T-cell (primary cell): ENCODE results near the gene TSC22D1. TPM values are rescaled to one million over a fixed set of nuclear protein-coding genes. Genes with fewer than 3 reads are reported as not detected.

Experiments used
- ATAC-seq, 4 experiments: fragments of 200-7000 bp in 3 of 4; fragments of 150-1000 bp in 1 of 4; cut with Tn5 transposase; replicated peaks in 1 of 4; 1 replicate in 3 of 4; 2 replicates in 1 of 4; pipeline ENCODE4 v1.10.0; 2021; ENCODE audit warnings: moderate library complexity in 3 of 4, mild to moderate bottlenecking in 2 of 4, moderate number of reproducible peaks in 1 of 4
- CTCF ChIA-PET, 2 donors: fragments of 300-600 bp; sonication (Branson Sonifier 250); formaldehyde crosslinking; loops; one replicate each; lab custom pipeline; 2022; ENCODE audit warnings: antibody characterized with exemption in 2 of 2; lab: Charles Lee
- POLR2A ChIA-PET, 2 donors: fragments of 300-600 bp; sonication (Branson Sonifier 250); formaldehyde crosslinking; loops; one replicate each; lab custom pipeline; 2022; ENCODE audit warnings: antibody characterized with exemption in 2 of 2; lab: Charles Lee
- DNase-seq, 35 experiments: peaks; one replicate each; pipeline versions ENCODE4 v3.0.0 to v3.0.0-alpha.2; 2013 to 2023
- H3K27ac ChIP-seq: one replicate; pipeline ENCODE4 v1.5.1; 2013; ENCODE audit warnings: low read length
- H3K27me3 ChIP-seq, 2 experiments: replicated peaks in 1 of 2; 1 replicate in 1 of 2; 2 replicates in 1 of 2; pipeline versions ENCODE4 v1.6.1 to v1.7.0; 2013; ENCODE audit warnings: low read length in 1 of 2, mixed read lengths in 1 of 2; ENCODE audit not compliant: control insufficient read depth in 2 of 2, insufficient read depth in 2 of 2; ENCODE audit errors: extremely low read depth in 1 of 2
- H3K36me3 ChIP-seq, 2 donors: 1 replicate in 1 of 2; 2 replicates in 1 of 2; pipeline versions ENCODE4 v1.6.1 to v1.7.0; 2013; ENCODE audit warnings: low read length in 1 of 2; ENCODE audit not compliant: control insufficient read depth in 2 of 2, insufficient read depth in 1 of 2; ENCODE audit errors: extremely low read depth in 1 of 2
- H3K4me1 ChIP-seq, 2 experiments: 1 replicate in 1 of 2; 2 replicates in 1 of 2; pipeline versions ENCODE4 v1.6.1 to v1.7.0; 2013; ENCODE audit warnings: low read length in 2 of 2, mixed read lengths in 1 of 2; ENCODE audit not compliant: insufficient read depth in 2 of 2, control insufficient read depth in 1 of 2; ENCODE audit errors: extremely low read depth in 1 of 2
- H3K4me3 ChIP-seq, 2 donors: 1 replicate in 1 of 2; 2 replicates in 1 of 2; pipeline versions ENCODE4 v1.5.1 to v1.7.0; 2013; ENCODE audit warnings: mild to moderate bottlenecking in 2 of 2, low read length in 1 of 2, moderate library complexity in 1 of 2; ENCODE audit not compliant: control insufficient read depth in 1 of 2; ENCODE audit errors: extremely low read depth in 1 of 2
- H3K9me3 ChIP-seq: 2 replicates; pipeline ENCODE4 v1.7.0; 2013
- H3K27ac Mint-ChIP-seq, 2 donors: one replicate each; pipeline ENCODE4 v1.8.0; 2020 to 2021; ENCODE audit warnings: mild to moderate bottlenecking in 2 of 2, mixed read lengths in 2 of 2
- H3K27me3 Mint-ChIP-seq, 2 donors: one replicate each; pipeline ENCODE4 v1.8.0; 2021 to 2022; ENCODE audit warnings: mixed read lengths in 2 of 2
- H3K36me3 Mint-ChIP-seq: one replicate; pipeline ENCODE4 v1.8.0; 2021; ENCODE audit warnings: mixed read lengths
- H3K4me1 Mint-ChIP-seq, 3 donors: one replicate each; pipeline ENCODE4 v1.8.0; 2020 to 2022; ENCODE audit warnings: mixed read lengths in 3 of 3, mild to moderate bottlenecking in 1 of 3
- H3K4me3 Mint-ChIP-seq, 3 donors: one replicate each; pipeline ENCODE4 v1.8.0; 2020 to 2022; ENCODE audit warnings: mild to moderate bottlenecking in 3 of 3, mixed read lengths in 3 of 3, moderate library complexity in 3 of 3
- H3K9me3 Mint-ChIP-seq, 3 donors: one replicate each; pipeline ENCODE4 v1.8.0; 2020 to 2022; ENCODE audit warnings: mixed read lengths in 3 of 3
- WGBS: methylation state at CpG from one replicate; pipeline ENCODE4 v1.1.5; 2013; ENCODE audit warnings: missing lambda C conversion rate; ENCODE audit not compliant: insufficient coverage; 5-methylcytosine and 5-hydroxymethylcytosine counted together
- total RNA-seq, 35 experiments: library from RNA in 6 of 35; stranded (reverse) in 6 of 35; fragments of 120-200 nt in 1 of 35; gene quantifications; one replicate each; pipeline versions ENCODE4 v1.2.1 to v1.2.4 and lab custom pipeline; 2013 to 2026

TSC22D1 gene
- total RNA-seq, 5 donors from 2014 or later (not counting 1 experiment from before 2014, with no cell fraction given) = 32.5 to 40.4 (median 36.4) TPM

- no peaks in the 10 kb centered on the region for H3K27me3 Mint-ChIP-seq
- H3K4me1 Mint-ChIP-seq = peaks cover 39 to 46% (median 45%) of the 10 kb centered on the region in 3 donors
- peak overlapping the region; percentile 75 to 92 for H3K4me3 ChIP-seq
- H3K27ac Mint-ChIP-seq = peak overlapping the region; percentile 94 to 97
- POLR2A ChIA-PET = no interaction called here
- no peaks in the 10 kb centered on the region for H3K9me3 Mint-ChIP-seq
- no peaks in the 10 kb centered on the region for H3K36me3 Mint-ChIP-seq
- no peaks in the 10 kb centered on the region for H3K27me3 ChIP-seq
- ATAC-seq (peak; percentile 18 to 27 (median 25)), DNase-seq (peak in 22 of 35 experiments; percentile 6 to 66 (median 28))
- peaks cover 8 to 34% of the 10 kb centered on the region in 2 experiments for H3K4me1 ChIP-seq
- under 1% methylated on average over 97 of the region's 111 CpGs for WGBS
- H3K4me3 Mint-ChIP-seq = peak overlapping the region; percentile 97 to 98 (median 98)
- H3K27ac ChIP-seq = peak overlapping the region; percentile 91
- no peaks in the 10 kb centered on the region for H3K9me3 ChIP-seq
- CTCF ChIA-PET = no interaction called here
- H3K36me3 ChIP-seq = no peaks in the 10 kb centered on the region
Measured at GRCh38 chr13:44576351-44577235, 463 bp upstream of the TSC22D1 start.

DNA sequence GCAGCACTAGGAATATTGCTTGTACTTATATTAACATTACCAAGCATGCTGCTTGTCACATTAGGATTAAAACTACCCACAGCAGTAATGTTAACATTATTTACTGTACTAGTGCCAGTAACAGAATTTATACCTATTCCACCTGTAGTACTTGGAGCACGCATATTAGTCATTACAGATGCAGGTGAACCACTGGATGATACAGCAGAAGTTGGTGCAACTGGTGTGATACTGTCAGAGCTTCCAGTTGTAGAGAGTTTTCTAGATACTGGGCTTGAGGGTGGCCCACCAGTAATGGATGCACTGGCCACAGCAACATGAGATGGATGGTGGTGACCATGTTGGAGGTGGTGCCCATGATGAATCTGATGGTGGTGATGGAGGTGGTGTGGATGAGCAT is 1.1 kb downstream of the TSC22D1 start:
- Mint-ChIP-seq H3K4me1 (peaks cover 39 to 54% (median 52%) of the 10 kb centered on the region in 3 donors), H3K27me3 (no peaks in the 10 kb centered on the region), H3K4me3 (peak overlapping the region; percentile 97 to 98 (median 98))

DNA sequence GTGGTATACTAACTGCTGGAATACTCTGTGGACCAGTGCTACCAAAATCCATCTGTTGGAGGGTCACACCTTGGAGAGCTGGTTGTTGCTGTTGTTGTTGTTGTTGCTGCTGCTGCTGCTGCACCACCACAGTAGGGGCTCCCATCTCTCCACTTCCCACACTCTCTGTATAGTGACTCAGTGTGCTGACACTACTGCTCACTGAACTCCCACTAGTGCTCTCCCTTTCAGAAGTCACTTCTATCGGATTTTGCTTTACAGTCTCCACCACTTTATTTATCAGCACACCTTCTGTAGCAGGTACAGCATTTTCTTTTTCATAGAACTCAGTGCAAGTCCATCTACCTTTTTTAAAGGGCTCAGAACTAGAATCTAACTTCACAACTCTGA is 1.7 kb downstream of the TSC22D1 start:
- Histone ChIP-seq H3K9me3 (no peaks in the 10 kb centered on the region), H3K4me1 (peaks cover 8 to 34% of the 10 kb centered on the region in 2 experiments), H3K27ac (no peak overlapping the region), H3K27me3 (no peaks in the 10 kb centered on the region), H3K36me3 (no peaks in the 10 kb centered on the region), H3K4me3 (no peak overlapping the region)
- Mint-ChIP-seq H3K27ac (peak overlapping the region in 1 of 2 donors; percentile 94), H3K9me3 (no peaks in the 10 kb centered on the region), H3K4me3 (peak overlapping the region; percentile 21 to 98 (median 22)), H3K4me1 (peaks cover 39 to 59% (median 57%) of the 10 kb centered on the region in 3 donors), H3K36me3 (no peaks in the 10 kb centered on the region), H3K27me3 (no peaks in the 10 kb centered on the region)
- POLR2A ChIA-PET = interaction anchor here in 1 of 2 donors (0.6 kb wide), 2 partner anchors 126 to 134 kb away, joined by 3 to 4 read pairs; no protein-coding TSS in a partner anchor
- CTCF ChIA-PET = interaction anchor here in 1 of 2 donors (0.7 to 1.0 kb wide), 3 partner anchors 32 to 666 kb away, joined by 3 read pairs; no protein-coding TSS in a partner anchor
- no peak for DNase-seq
- no peak for ATAC-seq
- WGBS = 40% methylated on average over 1 of the region's 1 CpG

More for the DNA sequence above, 1.1 kb downstream of the TSC22D1 start:
- no peaks in the 10 kb centered on the region for H3K36me3 ChIP-seq
- no peak for DNase-seq
- Mint-ChIP-seq H3K27ac (peak overlapping the region; percentile 94 to 97), H3K9me3 (no peaks in the 10 kb centered on the region), H3K36me3 (no peaks in the 10 kb centered on the region)
- POLR2A ChIA-PET = interaction anchor here in 1 of 2 donors (0.6 kb wide), 1 partner anchor 134 kb away, joined by 3 read pairs; no protein-coding TSS in a partner anchor
- peak overlapping the region; percentile 51 for H3K27ac ChIP-seq
- 100% methylated on average over 1 of the region's 1 CpG for WGBS
- no peaks in the 10 kb centered on the region for H3K9me3 ChIP-seq
- peaks cover 8 to 34% of the 10 kb centered on the region in 2 experiments for H3K4me1 ChIP-seq
- CTCF ChIA-PET = interaction anchor here in 1 of 2 donors (0.6 to 0.7 kb wide), 2 partner anchors 9 to 86 kb away, joined by 3 to 6 read pairs; no protein-coding TSS in a partner anchor
- no peak for ATAC-seq
- no peaks in the 10 kb centered on the region for H3K27me3 ChIP-seq
- H3K4me3 ChIP-seq = peak overlapping the region; percentile 75 to 92

GRCh38 chr13:44573790-44574465 is 2.2 kb downstream of the TSC22D1 start:
- Histone ChIP-seq H3K9me3 (no peaks in the 10 kb centered on the region), H3K27me3 (no peaks in the 10 kb centered on the region), H3K4me3 (no peak overlapping the region), H3K4me1 (peaks cover 8 to 34% of the 10 kb centered on the region in 2 experiments), H3K27ac (no peak overlapping the region), H3K36me3 (no peaks in the 10 kb centered on the region)
- Mint-ChIP-seq H3K36me3 (no peaks in the 10 kb centered on the region), H3K4me1 (peaks cover 43 to 62% (median 61%) of the 10 kb centered on the region in 3 donors), H3K27me3 (no peaks in the 10 kb centered on the region), H3K9me3 (no peaks in the 10 kb centered on the region), H3K27ac (peak overlapping the region in 1 of 2 donors; percentile 94), H3K4me3 (no peak overlapping the region)
- DNase-seq (peak in 1 of 35 experiments; percentile 28), ATAC-seq (no peak)
- ChIA-PET CTCF (interaction anchor here in 1 of 2 donors (0.7 to 1.0 kb wide), 3 partner anchors 31 to 666 kb away, joined by 3 read pairs; no protein-coding TSS in a partner anchor), POLR2A (interaction anchor here in 1 of 2 donors (0.5 to 0.6 kb wide), 3 partner anchors 126 to 1689 kb away, joined by 3 to 4 read pairs (median 3); no protein-coding TSS in a partner anchor)
- WGBS = 98% methylated on average over 3 of the region's 4 CpGs

DNA sequence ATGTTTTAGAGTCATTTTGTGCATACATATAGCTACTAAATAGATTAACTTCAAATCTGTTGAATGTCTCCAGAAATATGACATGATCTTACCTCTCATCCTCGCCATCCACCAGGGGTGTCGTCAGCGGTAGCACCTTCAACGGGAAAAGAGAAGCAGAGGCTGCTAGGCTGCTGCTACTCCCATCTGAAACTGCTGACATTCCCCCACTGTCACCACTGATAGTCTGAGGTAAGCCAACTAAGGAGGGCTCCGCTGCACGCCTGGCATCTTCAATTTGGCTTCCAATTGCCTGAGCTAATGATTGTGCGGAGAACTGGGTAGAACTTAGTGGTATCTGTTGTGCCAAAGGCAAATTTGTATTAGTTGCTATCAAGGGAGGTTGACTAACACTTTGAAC is 3.1 kb downstream of the TSC22D1 start:
- Histone ChIP-seq H3K27ac (no peak overlapping the region), H3K4me3 (no peak overlapping the region), H3K27me3 (no peaks in the 10 kb centered on the region), H3K9me3 (no peaks in the 10 kb centered on the region), H3K4me1 (peaks cover 6 to 32% of the 10 kb centered on the region in 2 experiments), H3K36me3 (no peaks in the 10 kb centered on the region)
- Mint-ChIP-seq H3K4me1 (peaks cover 52 to 65% (median 65%) of the 10 kb centered on the region in 3 donors), H3K36me3 (no peaks in the 10 kb centered on the region), H3K27ac (no peak overlapping the region), H3K9me3 (no peaks in the 10 kb centered on the region), H3K4me3 (peak overlapping the region in 1 of 3 donors; percentile 42), H3K27me3 (no peaks in the 10 kb centered on the region)
- no peak for ATAC-seq
- CTCF ChIA-PET = no interaction called here
- WGBS = 97% methylated on average over 6 of the region's 7 CpGs
- POLR2A ChIA-PET = interaction anchor here in 1 of 2 donors (0.5 to 0.6 kb wide), 2 partner anchors 436 to 767 kb away, joined by 3 read pairs; no protein-coding TSS in a partner anchor
- no peak for DNase-seq
